Measurements from ENCODE around the gene CA4. TPM values are rescaled to one million over a fixed set of nuclear protein-coding genes. Genes with fewer than 3 reads are reported as not detected.

CA4 gene
- total RNA-seq, 6 experiments from 2014 or later = 0.33 to 0.37 (median 0.35) TPM; not detected in 3

DNA sequence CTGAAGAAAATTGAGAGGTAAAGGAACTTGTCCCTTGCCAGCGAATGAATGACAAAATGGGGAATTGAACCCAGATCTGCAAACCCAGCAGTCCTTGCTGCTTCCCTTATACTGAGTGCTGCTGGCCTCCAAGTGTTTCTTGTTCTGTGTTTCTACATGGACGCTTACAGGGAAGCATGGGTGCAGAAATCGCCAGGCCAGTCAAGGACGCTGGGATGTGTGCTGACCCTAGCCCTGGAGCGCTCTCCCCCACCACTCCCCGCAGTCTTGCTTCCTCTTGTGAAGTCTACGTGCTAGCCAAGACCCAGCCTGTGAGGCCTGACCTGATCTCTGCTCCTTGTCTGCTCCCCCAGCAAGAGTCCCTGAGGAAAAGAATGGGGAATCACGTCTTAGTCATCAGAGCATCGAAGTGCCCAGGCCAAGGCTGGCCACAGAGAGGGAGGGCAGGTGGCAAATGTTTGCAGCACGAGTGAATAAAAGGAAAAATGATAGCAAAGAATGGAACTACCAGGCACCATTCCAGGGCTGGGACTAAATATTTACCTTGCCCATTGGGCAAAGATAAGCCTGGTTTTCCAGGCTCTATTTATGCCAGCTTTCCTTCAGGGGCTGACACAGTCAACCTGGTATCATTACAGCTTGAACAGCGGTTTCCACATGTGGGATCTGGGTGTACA is 17.4 kb downstream of the CA4 start:
- intact Hi-C loops (cut with DNase I) = no loop called here
- DNase-seq = peak in 1 of 3 donors; percentile 51
- WGBS (ENCODE audit: insufficient coverage, low coverage, low lambda C conversion rate, missing lambda C conversion rate) = 63% methylated on average over 11 of the region's 11 CpGs
- Histone ChIP-seq H3K36me3 (no peaks in the 10 kb centered on the region), H3K27me3 (no peaks in the 10 kb centered on the region), H3K4me3 (no peak overlapping the region), H3K27ac (no peak overlapping the region), H3K4me1 (peaks cover 0 to 32% (median 0%) of the 10 kb centered on the region in 4 donors), H3K9me3 (no peaks in the 10 kb centered on the region)
- ATAC-seq = peak; percentile 60 to 69 (median 66)
- no peak for TF ChIP-seq POLR2A (IDR thresholded peaks at IDR 0.05)
- TF ChIP-seq, protein P1, sequence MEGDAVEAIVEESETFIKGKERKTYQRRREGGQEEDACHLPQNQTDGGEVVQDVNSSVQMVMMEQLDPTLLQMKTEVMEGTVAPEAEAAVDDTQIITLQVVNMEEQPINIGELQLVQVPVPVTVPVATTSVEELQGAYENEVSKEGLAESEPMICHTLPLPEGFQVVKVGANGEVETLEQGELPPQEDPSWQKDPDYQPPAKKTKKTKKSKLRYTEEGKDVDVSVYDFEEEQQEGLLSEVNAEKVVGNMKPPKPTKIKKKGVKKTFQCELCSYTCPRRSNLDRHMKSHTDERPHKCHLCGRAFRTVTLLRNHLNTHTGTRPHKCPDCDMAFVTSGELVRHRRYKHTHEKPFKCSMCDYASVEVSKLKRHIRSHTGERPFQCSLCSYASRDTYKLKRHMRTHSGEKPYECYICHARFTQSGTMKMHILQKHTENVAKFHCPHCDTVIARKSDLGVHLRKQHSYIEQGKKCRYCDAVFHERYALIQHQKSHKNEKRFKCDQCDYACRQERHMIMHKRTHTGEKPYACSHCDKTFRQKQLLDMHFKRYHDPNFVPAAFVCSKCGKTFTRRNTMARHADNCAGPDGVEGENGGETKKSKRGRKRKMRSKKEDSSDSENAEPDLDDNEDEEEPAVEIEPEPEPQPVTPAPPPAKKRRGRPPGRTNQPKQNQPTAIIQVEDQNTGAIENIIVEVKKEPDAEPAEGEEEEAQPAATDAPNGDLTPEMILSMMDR (IDR thresholded peaks at IDR 0.05) = no peak

DNA sequence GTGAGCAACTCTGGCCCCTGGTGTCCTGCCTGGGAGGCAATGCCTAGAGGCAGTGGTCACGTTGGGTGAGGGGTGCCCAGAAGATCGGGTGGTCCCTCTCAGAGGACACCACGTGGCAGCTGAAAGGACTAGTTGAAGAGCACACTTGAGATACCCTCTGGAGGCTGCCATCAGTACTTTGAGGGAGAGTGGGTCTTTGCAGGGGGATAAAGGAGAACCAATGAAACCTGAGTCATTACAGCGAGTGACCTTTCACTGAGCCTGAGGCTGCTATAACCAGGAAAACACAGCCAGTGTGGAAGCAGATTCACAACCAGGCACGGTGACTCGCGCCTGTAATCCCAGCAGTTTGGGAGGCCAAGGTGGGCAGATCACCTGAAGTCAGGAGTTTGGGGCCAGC is 18.9 kb downstream of the CA4 start:
- no peaks in the 10 kb centered on the region for H3K36me3 ChIP-seq
- H3K4me1 ChIP-seq = peaks cover 0 to 38% (median 0%) of the 10 kb centered on the region in 4 donors
- H3K9me3 ChIP-seq = no peaks in the 10 kb centered on the region
- no peak overlapping the region for H3K4me3 ChIP-seq
- H3K27ac ChIP-seq = no peak overlapping the region
- H3K27me3 ChIP-seq = no peaks in the 10 kb centered on the region
- ATAC-seq (no peak), DNase-seq (peak in 1 of 3 donors; percentile 40)
- intact Hi-C loops (cut with DNase I) = no loop called here
- no peak for TF ChIP-seq POLR2A (IDR thresholded peaks at IDR 0.05)
- TF ChIP-seq, protein P1 (IDR thresholded peaks at IDR 0.05) = no peak
- 20% methylated on average over 2 of the region's 7 CpGs for WGBS (ENCODE audit: insufficient coverage, low coverage, low lambda C conversion rate, missing lambda C conversion rate)

DNA sequence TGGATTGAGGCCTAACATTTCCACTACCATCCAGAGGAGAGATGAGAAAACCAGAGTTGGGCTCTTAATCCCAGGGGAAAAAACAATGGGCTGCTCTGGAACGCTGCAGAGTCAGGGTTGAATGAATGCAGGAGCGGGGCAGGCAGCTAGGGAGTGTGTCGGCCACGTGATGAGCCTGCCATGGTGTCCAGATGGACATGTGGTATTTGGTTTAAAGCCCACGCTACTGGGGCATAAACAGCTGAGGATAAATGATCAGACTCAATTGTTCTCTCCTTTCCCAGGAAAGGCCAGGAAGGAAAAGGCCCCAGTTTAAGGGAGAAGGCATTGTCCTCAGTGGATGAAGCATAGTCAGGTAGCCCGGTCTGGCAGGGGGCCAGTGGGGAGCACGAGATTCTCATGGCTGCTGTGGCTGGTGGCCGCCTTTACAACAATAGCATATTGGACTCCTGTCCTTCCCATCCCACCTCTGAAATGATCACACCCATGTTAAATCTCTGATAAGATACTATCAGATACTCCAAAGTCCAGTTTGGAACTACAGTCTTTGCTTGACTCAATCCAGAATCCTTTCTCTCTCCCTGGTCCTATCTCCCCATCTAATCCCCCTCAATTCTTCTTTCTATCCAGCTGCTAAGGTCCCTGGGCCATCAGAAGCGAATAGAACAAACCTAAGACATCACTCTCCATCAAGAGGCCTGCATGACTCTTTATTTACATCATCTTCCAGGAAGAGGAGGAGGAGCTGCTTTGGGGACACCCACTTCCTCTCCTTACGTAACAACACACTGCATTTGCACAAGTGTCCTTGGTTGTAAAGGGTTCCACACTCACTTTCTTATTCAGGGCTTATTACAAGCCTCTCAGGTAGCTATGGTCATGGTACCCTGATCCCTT is 20.4 kb downstream of the CA4 start:
- TF ChIP-seq, protein P1 (IDR thresholded peaks at IDR 0.05) = no peak
- TF ChIP-seq POLR2A (IDR thresholded peaks at IDR 0.05) = no peak
- peaks cover 0 to 47% (median 0%) of the 10 kb centered on the region in 4 donors for H3K4me1 ChIP-seq
- ATAC-seq (peak in 3 of 4 donors; percentile 22 to 43 (median 27)), DNase-seq (no peak)
- H3K36me3 ChIP-seq = no peaks in the 10 kb centered on the region
- H3K27me3 ChIP-seq = no peaks in the 10 kb centered on the region
- no peak overlapping the region for H3K4me3 ChIP-seq
- no peak overlapping the region for H3K27ac ChIP-seq
- intact Hi-C loops (cut with DNase I) = no loop called here
- H3K9me3 ChIP-seq = no peaks in the 10 kb centered on the region
- WGBS (ENCODE audit: insufficient coverage, low coverage, low lambda C conversion rate, missing lambda C conversion rate) = 60% methylated on average over 9 of the region's 10 CpGs

DNA sequence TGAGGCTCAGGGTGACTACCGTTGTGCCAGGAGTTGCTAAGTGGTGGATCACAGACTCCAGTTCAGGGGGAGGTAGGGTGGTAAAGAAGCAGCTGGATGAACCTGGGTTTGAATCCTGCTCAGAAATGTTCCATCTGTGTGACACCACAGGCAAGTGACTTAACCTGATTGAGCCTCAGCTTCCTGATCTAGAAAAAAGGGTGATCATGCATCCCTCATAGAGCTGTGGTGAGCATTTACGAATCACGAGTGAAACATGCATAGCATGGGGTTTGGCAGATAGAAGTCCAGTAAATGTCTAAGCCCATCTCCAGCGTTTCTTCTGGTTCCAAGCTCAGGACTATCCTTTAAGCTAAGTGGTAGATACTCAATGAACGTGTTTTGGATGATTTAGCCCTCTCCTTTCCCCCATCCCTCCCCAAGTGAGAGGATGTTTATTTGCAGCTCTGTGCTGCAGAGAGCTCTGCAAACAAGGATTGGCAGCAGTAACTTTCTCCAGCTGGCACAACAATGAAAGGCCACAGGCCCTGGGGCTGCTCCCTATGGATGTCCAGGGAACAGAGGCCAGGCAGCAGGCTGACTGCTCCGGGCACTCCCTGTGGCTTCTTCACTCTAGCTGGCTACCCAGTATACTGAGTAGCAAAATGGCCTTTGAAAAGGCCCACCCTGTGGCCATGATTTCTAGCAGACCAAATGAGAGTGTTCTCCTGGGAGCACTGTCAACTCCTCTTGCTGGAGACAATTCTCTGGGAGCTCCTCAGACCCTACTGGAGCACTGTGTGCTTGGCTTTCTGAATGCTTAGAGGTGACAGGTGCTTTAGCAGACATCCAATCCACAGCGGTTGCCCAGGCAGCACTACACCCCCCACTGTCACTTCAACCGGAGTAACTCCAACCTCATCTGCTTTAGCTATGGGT is 21.3 kb downstream of the CA4 start:
- Histone ChIP-seq H3K9me3 (no peaks in the 10 kb centered on the region), H3K36me3 (no peaks in the 10 kb centered on the region), H3K4me3 (no peak overlapping the region), H3K4me1 (peaks cover 0 to 47% (median 0%) of the 10 kb centered on the region in 4 donors), H3K27ac (no peak overlapping the region), H3K27me3 (no peaks in the 10 kb centered on the region)
- no peak for TF ChIP-seq POLR2A (IDR thresholded peaks at IDR 0.05)
- TF ChIP-seq, protein P1 (IDR thresholded peaks at IDR 0.05) = no peak
- 63% methylated on average over 7 of the region's 8 CpGs for WGBS (ENCODE audit: insufficient coverage, low coverage, low lambda C conversion rate, missing lambda C conversion rate)
- ATAC-seq = peak; percentile 23 to 75 (median 42)
- no peak for DNase-seq
- intact Hi-C loops (cut with DNase I) = no loop called here

Data from right lobe of liver (tissue), 6 donors.